K562 treated with DMSO at 1 percent for 12 hours (cell line): Measurements from ENCODE around the gene PSME1. TPM values are rescaled to one million over a fixed set of nuclear protein-coding genes. Genes with fewer than 3 reads are reported as not detected.

ENCODE experiments used
- total RNA-seq: library from RNA; unstranded; fragments of 300-600 nt; gene quantifications from 2 replicates; pipeline ENCODE4 v1.2.3, GENCODE V29; 2022; ENCODE audit not compliant: insufficient read depth

Gene PSME1
- 173 and 189 TPM in 2 replicates for total RNA-seq

DNA sequence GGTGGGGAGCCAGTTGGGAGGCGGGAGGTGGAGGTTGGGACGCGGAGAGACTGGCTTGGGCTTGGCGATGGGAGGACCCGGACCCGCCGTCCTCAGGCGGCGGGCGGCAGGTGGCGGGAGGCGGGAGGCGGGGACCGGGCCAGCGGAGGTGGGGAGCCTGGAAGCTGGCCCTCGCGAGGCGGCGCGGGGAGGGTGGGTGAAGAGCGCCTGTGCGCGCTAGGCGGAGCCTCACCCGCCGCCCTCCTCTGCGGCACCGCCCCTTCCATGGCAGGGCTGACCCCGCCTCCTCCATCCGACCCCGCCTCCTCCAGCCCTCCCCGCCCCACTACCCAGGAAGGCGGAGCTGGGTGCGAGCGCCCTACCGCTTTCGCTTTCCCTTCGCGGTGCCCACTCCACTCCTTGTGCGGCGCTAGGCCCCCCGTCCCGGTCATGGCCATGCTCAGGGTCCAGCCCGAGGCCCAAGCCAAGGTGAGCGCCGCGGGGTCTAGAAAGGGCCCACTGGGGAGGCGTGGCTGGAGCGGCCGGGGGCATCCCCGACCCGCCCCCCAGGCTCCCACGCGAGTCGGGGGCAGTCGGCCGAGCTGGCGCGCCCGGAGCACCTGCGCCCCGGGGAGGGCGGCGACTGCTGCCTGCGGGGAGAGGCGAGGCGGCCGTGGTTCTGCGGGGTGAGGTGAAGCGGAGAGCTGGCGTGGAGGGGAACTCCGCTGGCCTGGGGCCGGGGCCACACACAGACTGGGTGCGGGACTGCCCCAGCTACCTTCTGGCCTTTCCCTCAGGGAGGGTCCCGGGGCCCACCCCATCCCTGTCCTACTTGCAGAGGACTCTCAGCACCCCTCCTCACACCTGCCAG lies at the start of gene PSME1:
PSME1 (plus strand) TSS at position 361 of the 850 bp plus-strand sequence; CDS start at position 430, 69 bp downstream.

DNA sequence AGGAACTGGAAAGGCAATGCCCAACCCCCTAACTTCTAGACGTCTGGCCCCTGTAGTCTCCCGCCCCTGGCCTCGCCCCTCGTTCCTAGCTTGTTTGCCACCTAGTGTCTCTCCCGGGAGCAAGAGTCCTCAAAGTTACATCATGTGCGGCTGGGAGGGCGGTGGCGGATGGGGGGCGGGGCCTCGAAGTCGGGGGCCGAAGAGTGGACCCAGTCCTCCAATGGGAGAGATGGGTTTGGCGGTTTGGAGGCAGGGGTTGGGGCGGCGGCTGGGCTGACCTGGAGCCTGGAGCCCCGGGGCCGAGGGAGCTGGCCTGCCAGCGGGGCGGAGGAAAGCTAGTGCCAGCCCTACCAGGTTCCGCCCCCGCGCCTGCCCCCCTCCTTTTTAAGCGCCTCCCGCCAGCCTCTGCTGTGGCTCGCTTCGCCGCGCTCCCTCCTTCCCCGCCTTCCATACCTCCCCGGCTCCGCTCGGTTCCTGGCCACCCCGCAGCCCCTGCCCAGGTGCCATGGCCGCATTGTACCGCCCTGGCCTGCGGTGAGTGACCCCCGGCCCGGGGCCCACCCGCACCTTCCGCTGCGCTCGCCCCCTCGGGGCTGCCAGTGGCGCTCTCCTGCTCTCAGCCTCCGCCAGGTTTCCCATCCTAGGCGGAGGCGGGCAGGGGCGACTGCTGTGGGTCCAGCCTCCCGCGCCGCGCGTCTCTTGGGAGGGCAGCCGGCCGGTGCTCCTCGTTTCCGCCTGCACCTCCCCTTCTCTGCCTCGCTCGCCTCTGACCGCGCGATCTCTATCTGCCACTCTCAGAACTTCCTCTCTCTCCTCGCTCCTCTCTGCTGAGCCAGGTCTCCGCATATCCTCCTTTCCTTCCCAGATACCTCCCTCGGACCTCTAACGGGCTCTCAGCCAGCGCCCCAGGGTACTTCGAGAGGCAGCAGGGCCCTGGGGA lies 41.8 kb upstream of the PSME1 start, which contains the start of gene PCK2:
PCK2 (plus strand) TSS at position 411 of the 940 bp plus-strand sequence; CDS start at position 506, 95 bp downstream.

DNA sequence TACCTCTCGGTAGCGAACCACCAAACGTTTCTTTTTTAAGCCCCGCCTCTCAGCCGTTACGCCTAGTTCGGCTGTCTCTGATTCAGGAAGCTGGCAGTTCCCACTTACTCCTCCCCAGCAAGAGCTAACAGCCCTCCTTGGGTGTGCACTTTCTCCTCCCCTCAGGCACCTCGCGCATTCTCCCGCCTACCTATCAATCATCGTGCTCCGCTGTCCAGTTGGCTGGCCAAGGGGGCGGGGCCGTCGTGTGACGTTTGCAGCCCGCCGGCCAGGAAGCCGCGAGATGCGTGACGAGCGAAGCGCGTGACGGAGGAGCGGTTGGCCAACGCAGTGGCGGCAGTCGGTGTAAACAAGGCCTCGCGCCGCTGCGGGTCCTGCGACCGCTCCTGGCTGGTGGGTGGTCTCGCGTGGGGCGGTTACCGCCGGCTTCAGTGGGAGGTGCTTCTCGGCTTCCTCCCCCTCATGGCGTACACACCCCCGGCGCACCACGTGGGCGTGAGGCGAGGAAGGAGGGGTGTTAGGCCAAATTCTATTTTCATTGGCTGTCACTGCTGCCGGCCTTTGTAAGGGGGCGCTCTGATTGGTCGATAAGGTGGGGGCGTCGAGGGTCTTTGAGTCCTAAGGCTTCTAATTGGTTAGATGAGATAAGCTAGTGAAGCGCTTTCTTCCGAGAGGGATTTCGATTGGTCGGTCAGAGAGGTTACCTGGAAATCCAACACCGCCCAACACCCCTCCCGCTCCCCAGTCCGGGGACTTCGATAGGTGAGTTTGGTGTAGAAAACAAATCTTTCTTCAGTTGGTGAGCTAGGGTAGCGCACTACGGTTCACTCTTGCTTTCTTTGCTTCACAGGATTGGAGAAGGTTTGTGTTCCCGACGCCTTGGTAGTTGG lies 21.2 kb upstream of the PSME1 start, which contains the start of the genes DCAF11 and NRL:
DCAF11 (plus strand) TSS at position 246 of the 890 bp plus-strand sequence. CDS start 818 bp downstream, outside the sequence.
NRL (minus strand) TSS at position 418 of the 890 bp plus-strand sequence. CDS start 32,101 bp downstream, outside the sequence.

DNA sequence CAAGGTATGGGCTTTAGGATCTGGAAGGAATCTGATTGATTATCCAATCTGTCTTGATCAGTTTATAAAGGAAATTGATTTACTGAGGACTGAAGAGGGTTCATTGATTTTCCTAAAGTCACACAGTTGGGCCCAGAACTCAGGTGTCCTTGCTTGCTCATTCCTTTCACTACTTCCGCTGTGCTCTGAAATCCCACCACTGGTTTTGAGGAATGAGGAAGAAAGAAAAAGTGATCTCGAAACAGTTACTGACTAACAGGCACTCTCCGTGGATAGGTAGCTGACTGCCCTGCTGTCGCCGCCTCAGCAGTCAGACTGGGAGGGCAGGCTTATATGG lies 5.6 kb upstream of the PSME1 start, which contains the start of gene FITM1:
FITM1 (plus strand) TSS at position 280 of the 337 bp plus-strand sequence. CDS start 905 bp downstream, outside the sequence.

DNA sequence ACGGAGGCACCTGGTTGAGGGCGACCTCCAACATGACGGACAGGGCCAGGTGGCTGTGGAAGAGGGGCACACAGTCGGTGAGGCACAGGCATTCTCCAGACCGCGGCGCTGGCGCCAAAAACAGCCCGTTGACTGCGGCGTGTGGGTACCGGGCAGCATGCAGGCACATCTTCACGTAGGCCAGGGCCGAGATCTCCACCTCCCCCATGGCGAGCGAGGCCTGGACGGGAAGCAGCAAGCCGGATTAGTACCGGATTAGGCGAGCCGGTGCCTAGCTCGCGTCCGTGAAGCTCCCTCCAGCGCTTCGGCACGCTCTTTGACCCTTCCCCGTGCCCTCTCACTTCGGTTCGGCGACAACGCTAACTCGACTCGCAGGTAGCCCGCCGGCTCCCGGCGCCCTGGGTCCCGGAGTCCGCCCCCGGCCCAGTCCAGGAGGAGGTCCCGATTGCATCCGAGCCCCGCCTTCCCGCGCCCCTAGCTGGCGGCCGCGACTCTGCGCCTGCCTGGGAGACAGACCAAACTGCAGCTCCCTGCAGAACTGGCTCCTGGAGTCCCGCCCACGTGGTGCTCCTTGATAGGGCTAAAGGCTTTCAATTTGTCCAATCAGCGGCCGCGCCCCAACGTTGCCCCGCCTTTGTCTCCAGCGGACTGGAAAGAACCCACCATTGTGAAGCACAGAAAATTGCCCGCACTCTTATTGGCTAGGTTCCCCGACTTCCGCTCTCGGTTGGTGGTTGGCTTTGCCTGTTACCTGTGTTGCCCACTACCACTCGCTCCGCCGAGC lies 5.3 kb downstream of the PSME1 start, which contains the start of gene EMC9:
EMC9 (minus strand) TSS at position 495 of the 784 bp plus-strand sequence; CDS start at position 208, 287 bp downstream.

DNA sequence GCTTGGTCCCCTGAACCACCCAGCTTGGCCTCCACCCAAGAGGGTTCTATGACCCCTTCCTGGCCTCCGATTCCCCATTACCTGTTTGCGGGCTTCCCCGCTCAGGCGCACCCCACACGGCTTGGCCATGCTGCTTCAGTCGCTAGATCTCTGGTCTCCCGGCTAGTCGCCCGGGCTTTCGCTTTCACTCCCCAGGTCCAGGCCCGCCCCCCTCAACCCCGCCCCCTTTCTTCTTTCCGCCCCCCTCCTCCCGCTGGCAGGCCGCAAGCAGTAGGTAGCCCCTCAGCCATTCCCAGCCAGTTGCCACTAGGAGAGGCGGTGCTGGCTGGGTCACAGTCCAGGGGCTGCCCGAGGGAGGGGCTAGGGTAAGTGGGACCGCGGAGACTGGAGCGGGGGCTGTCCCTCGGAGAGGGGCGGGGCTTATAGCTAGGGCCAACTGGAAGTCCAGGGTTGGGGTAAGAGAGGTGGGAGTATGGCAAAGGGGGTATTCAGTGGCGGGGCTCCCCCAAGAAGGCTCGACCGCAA lies 10.5 kb downstream of the PSME1 start, which contains the start of gene PSME2:
PSME2 (minus strand) TSS at position 158 of the 525 bp plus-strand sequence; CDS start at position 129, 29 bp downstream.

DNA sequence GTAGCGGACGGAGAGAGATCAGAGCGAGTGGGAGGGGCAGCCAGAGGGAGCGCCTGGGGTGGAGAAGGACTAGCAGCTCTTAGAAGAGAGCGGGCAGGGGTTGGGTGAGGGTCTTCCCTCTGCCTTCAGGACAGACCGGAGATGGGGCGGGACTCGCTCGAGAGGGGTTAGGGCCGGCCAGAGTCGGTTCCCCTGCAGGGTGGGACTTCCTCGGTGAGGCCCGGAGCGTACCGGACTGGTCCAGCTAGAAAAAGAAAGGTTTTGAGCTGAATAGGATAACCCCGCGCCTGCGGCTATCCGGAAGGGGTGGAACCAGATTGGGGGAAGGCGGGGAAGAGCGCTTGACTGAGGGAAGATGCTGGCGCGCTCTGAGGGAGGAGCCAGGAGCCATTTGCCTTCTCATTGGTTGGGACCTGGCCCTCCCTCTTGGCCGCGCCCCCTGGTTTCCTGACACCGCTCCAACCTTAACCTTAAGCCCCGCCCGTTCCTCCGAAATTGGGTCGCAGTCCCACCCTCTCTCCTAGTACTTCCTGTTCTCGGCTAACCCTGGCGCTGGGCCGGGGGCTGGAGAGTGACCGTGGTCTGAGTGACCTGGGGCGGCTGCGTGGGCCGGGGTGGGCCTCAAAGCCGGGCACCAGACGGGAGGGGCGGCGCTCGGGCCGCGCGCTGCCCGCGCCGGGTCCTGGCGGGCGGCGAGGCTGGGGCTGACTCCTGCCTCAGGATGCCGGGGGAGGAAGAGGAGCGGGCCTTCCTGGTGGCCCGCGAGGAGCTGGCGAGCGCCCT lies 11.2 kb downstream of the PSME1 start, which contains the start of gene RNF31:
RNF31 (plus strand) TSS at position 521 of the 783 bp plus-strand sequence; CDS start at position 722, 201 bp downstream.

DNA sequence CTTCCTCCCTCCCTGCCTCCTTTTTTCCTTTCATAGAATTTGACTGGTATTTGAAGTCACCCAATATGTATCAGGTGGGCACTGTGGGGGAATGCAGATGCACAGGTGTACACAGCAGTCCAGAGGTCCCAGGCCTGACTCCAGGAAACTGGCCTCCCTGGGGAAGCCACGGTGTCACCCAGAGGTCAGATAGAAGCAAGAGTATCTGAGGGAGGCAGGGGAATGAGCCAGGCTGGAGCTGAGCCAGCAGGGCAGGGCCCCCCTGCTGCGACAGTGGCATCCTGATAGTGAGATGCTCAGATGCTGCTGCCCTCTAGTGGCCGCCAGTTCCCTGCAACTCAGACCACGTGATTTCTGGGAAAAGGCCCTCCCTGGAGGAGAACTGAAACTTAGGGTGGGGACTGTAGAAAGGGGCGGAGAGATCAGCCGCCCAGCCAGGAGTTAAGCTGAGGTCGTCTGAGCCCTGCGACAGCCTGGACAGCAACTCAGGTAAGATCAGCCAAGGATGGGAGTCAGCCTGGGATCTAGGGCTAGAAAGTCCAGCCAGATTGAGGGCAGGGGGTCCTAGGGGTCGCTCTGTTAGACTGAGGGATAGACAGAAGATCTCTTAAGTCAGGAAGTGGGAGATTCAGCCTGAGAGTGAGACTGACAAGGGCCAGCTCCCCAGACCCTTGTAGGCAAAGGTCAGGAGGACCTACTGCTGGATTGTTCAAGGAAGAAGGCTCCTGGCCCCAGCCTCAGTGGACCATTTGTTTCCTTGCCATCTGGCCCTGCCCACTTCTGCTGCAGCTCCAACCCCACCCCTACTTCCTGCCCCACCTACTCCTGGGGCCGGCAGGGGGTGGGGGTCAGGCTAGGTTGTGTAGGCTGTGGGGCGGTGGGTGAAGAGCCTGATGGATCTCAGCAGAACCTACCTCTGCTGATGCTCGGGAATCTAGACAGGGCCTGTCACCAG lies 25.1 kb downstream of the PSME1 start, which contains the start of gene IRF9:
IRF9 (plus strand) TSS at position 416 of the 955 bp plus-strand sequence. CDS start 880 bp downstream, outside the sequence.

DNA sequence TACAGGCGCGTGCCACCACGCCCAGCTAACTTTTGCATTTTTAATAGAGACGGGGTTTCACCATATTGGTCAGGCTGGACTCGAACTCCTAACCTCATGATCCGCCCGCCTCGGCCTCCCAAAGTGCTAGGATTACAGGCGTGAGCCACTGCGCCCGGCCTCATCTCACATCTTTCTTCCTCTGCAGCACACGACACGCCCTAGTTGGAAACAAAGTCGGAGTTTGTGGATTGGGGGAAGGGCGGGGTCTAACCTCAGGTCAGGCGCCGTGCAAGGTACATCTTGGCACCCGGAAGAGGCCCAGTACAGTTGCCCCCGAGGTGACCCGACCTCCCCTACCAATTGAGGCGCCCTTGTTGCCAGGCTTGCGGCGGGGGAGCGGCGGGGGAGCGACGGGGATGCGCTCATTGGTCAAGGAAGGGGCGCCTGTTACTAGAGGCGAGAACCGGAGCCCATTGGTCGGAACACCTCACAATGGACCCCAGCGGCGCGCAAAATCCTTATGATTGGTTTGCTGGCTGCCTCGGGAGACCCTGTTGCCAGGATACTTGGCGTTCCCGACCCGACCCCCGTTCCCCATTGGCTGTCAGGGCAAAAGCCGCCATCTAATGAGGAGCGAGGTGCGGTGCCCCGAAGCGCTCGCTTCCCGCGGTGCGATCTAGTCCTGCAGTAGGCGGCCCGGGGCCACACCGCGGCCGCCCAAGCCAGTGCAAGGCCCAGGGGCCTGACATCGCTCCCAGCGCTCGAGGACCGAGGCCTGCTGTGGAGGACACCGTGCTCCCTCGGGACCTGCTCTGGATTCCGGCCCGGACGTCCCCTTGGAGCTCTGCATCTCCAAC lies 35.6 kb downstream of the PSME1 start, which contains the start of gene REC8:
REC8 (plus strand) TSS at position 659 of the 839 bp plus-strand sequence. CDS start 473 bp downstream, outside the sequence.

Other genes with a start within 250 kb of the PSME1 start
- 36.4 and 41.1 TPM in 2 replicates for gene DHRS4, start 182.4 kb upstream of the PSME1 start, total RNA-seq
- 17.5 and 22.7 TPM in 2 replicates for gene DHRS4L2, start 147.3 kb upstream of the PSME1 start, total RNA-seq
- gene CARMIL3, start 84.2 kb upstream of the PSME1 start, total RNA-seq: 0.28 and 0.36 TPM in 2 replicates
- gene CPNE6, start 64.6 kb upstream of the PSME1 start, total RNA-seq: not detected in 2 replicates
- gene PCK2, start 41.9 kb upstream of the PSME1 start, total RNA-seq: 81.1 and 86.3 TPM in 2 replicates
- 24.1 and 44.4 TPM in 2 replicates for gene DCAF11, start 21.4 kb upstream of the PSME1 start, total RNA-seq
- 1.7 and 2.1 TPM in 2 replicates for gene NRL, start 21.2 kb upstream of the PSME1 start, total RNA-seq
- gene FITM1, start 5.5 kb upstream of the PSME1 start, total RNA-seq: not detected in 2 replicates
- gene EMC9, start 5.4 kb downstream of the PSME1 start, total RNA-seq: 41.4 and 46.4 TPM in 2 replicates
- 145 and 149 TPM in 2 replicates for gene PSME2, start 10.4 kb downstream of the PSME1 start, total RNA-seq
- 31.0 and 40.2 TPM in 2 replicates for gene RNF31, start 11.3 kb downstream of the PSME1 start, total RNA-seq
- 12.0 and 15.5 TPM in 2 replicates for gene IRF9, start 25.1 kb downstream of the PSME1 start, total RNA-seq
- gene REC8, start 35.9 kb downstream of the PSME1 start, total RNA-seq: 0.75 and 2.7 TPM in 2 replicates
- gene IPO4, start 52.6 kb downstream of the PSME1 start, total RNA-seq: 12.2 and 13.1 TPM in 2 replicates
- gene TM9SF1, start 59.2 kb downstream of the PSME1 start, total RNA-seq: 14.9 and 25.9 TPM in 2 replicates
- gene TSSK4, start 69.5 kb downstream of the PSME1 start, total RNA-seq: 0.67 TPM in 1 of 2 replicates, not detected in the other
- gene CHMP4A, start 77.3 kb downstream of the PSME1 start, total RNA-seq: 56.6 and 66.5 TPM in 2 replicates
- 3.7 and 15.6 TPM in 2 replicates for gene MDP1, start 79.9 kb downstream of the PSME1 start, total RNA-seq
- gene NEDD8, start 96.2 kb downstream of the PSME1 start, total RNA-seq: 134 and 179 TPM in 2 replicates
- gene GMPR2, start 96.7 kb downstream of the PSME1 start, total RNA-seq: 47.9 and 58.1 TPM in 2 replicates
- gene TINF2, start 106.4 kb downstream of the PSME1 start, total RNA-seq: 17.2 and 19.4 TPM in 2 replicates
- 0.58 TPM in 1 of 2 replicates, not detected in the other for gene TGM1, start 127.0 kb downstream of the PSME1 start, total RNA-seq
- 17.9 and 19.6 TPM in 2 replicates for gene RABGGTA, start 135.4 kb downstream of the PSME1 start, total RNA-seq
- gene DHRS1, start 163.6 kb downstream of the PSME1 start, total RNA-seq: 37.2 and 42.4 TPM in 2 replicates
- gene NOP9, start 163.7 kb downstream of the PSME1 start, total RNA-seq: 3.9 and 10.9 TPM in 2 replicates
- gene CIDEB, start 171.8 kb downstream of the PSME1 start, total RNA-seq: not detected in 2 replicates
- gene LTB4R2, start 173.9 kb downstream of the PSME1 start, total RNA-seq: 2.5 and 11.2 TPM in 2 replicates
- gene LTB4R, start 175.3 kb downstream of the PSME1 start, total RNA-seq: 4.1 and 6.5 TPM in 2 replicates
- not detected in 2 replicates for gene ADCY4, start 198.9 kb downstream of the PSME1 start, total RNA-seq
- 0.67 TPM in 1 of 2 replicates, not detected in the other for gene RIPK3, start 203.8 kb downstream of the PSME1 start, total RNA-seq
- gene NFATC4, start 232.0 kb downstream of the PSME1 start, total RNA-seq: 1.1 and 1.3 TPM in 2 replicates